Measurements from ENCODE around the gene KIF16B. TPM values are rescaled to one million over a fixed set of nuclear protein-coding genes. Genes with fewer than 3 reads are reported as not detected.

KIF16B gene
- total and polyA plus RNA-seq, 9 of the 15 experiments (the other 6 are each of a cell fraction or from before 2014, with no cell fraction given): 1.00 to 10.6 (median 8.5) TPM

DNA sequence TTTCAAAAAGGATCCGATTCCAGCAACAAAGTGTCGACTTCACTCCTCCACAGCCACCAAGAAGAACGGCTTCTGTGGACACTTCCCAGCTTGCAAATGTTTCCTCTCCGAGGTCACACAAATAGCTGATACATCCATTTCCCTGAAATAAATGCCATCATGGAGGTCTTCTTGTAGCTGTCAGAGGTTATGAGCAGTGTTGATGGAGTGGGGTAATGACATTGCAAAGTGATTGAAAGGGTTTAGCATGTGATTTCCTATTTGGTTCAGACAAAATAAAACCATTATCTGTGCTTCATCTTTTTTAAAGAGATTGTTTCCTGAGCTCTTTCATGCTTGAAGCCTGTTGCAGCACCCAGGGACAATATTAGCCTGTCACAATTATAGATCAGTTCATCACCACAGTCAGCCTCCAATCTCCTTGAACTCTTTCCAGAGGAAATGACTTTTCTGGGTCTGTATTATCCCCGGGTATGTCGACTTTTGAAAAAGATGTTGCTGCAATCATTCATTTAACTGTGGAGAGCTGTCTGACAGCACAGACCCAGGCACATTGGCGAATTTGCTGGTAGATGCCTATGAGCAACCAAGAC, 16.9 kb upstream of the KIF16B start (continued):
- TF ChIP-seq ZNF384 (IDR thresholded peaks at IDR 0.05; ENCODE audit: low read depth, low read length) (no peak), KLF16 (IDR thresholded peaks at IDR 0.05) (no peak), MAZ (CRISPR knock-in tag; conservative IDR thresholded peaks at IDR 0.05 in 1 of 2, IDR thresholded peaks at IDR 0.05 in 1 of 2) (no peak), ZNF274 (IDR thresholded peaks at IDR 0.05; ENCODE audit: borderline replicate concordance, low read depth, low read length) (no peak), RNF2 (IDR thresholded peaks at IDR 0.05) (no peak), ZBED1 (IDR thresholded peaks at IDR 0.05) (no peak), NFYB (IDR thresholded peaks at IDR 0.05; ENCODE audit: extremely low read depth, insufficient read length) (no peak), NEUROD1 (IDR thresholded peaks at IDR 0.05; ENCODE audit: borderline replicate concordance, low read depth, low read length, partially characterized antibody) (no peak)
- TF ChIP-seq, protein P1, sequence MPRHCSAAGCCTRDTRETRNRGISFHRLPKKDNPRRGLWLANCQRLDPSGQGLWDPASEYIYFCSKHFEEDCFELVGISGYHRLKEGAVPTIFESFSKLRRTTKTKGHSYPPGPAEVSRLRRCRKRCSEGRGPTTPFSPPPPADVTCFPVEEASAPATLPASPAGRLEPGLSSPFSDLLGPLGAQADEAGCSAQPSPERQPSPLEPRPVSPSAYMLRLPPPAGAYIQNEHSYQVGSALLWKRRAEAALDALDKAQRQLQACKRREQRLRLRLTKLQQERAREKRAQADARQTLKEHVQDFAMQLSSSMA (CRISPR knock-in tag; IDR thresholded peaks at IDR 0.05): no peak

DNA sequence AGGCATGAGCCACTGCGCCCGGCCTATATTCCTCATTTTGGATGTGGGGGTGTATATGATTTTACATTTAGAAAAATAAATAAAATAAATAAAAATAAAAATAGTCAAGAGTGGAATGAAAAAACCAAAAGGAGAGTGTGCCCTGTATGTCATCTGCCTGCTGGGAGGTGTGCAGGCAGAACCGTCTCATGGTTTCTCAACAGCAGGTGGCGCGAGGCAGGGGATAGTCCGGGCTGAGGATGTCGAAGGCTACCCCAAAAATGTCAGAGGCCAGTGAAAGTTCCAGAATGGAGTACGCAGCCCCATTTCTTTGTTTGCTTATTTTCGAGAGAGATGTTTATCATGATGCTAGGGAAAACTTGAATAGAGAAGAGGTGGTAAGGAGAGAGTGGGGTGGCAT, 16.4 kb upstream of the KIF16B start:
- WGBS (ENCODE audit: insufficient coverage, low coverage, missing lambda C conversion rate): 2% methylated on average over 6 of the region's 9 CpGs
- in situ Hi-C loops (cut with MboI): no loop called here
- Histone ChIP-seq H3K4me3 (no peak overlapping the region), H3K4me1 (replicated peaks in 1 of 2; ENCODE audit: control insufficient read depth in 2 of 2, insufficient read depth in 2 of 2, low read length in 2 of 2) (no peaks in the 10 kb centered on the region), H3K79me2 (ENCODE audit: control insufficient read depth, insufficient read depth, low read length) (no peaks in the 10 kb centered on the region), H3K9me3 (replicated peaks; ENCODE audit: control insufficient read depth, insufficient read depth, low read depth, low read length) (no peaks in the 10 kb centered on the region), H3K9me1 (ENCODE audit: control insufficient read depth, insufficient read depth, low read length) (no peaks in the 10 kb centered on the region), H3K9ac (ENCODE audit: insufficient read depth in 1 of 2, low read depth in 2 of 2, low read length in 2 of 2) (no peak overlapping the region), H3K27me3 (ENCODE audit: control insufficient read depth in 2 of 2, insufficient read depth in 2 of 2, low read length in 2 of 2) (peaks cover 0 to 9% of the 10 kb centered on the region in 2 experiments; a peak in 2 of 5 replicates), H2AFZ (ENCODE audit: low read depth, low read length) (no peak overlapping the region), H3K27ac (ENCODE audit: extremely low read depth, low read depth, low read length) (no peak overlapping the region), H3K36me3 (ENCODE audit: control insufficient read depth, insufficient read depth, low read length) (no peaks in the 10 kb centered on the region), H3K4me2 (ENCODE audit: insufficient read depth, low read length) (no peak overlapping the region), H4K20me1 (replicated peaks; ENCODE audit: control insufficient read depth, insufficient read depth, low read length) (no peaks in the 10 kb centered on the region)
- FAIRE-seq (no peak), ATAC-seq (no peak), DNase-seq (ENCODE audit: extremely low read depth in 1 of 4, low spot score in 3 of 4) (no peak)
- ChIA-PET POLR2A (no interaction called here), CTCF (ENCODE audit: low intra/inter-chr PET ratio) (no interaction called here)
- no TSS peak for BruUV-seq (replicated peaks)
- intact Hi-C loops (cut with micrococcal nuclease): no loop called here
- no peak for TF ChIP-seq TEAD1 (CRISPR knock-in tag; IDR thresholded peaks at IDR 0.05)
- TF ChIP-seq KDM4B (IDR thresholded peaks at IDR 0.05; ENCODE audit: borderline replicate concordance in 2 of 2, low read depth in 1 of 2): no peak
- no peak for TF ChIP-seq SMARCE1 (IDR thresholded peaks at IDR 0.05)
- no peak for TF ChIP-seq JUNB (CRISPR knock-in tag; conservative IDR thresholded peaks at IDR 0.05)
- no peak for TF ChIP-seq ZNF778 (CRISPR knock-in tag; IDR thresholded peaks at IDR 0.05)
- TF ChIP-seq NR2C2 (CRISPR knock-in tag; IDR thresholded peaks at IDR 0.05): no peak
- no peak for TF ChIP-seq NR2C2 (tag; IDR thresholded peaks at IDR 0.05)
- TF ChIP-seq ZSCAN29 (IDR thresholded peaks at IDR 0.05): no peak
- no peak for TF ChIP-seq NELFE (IDR thresholded peaks at IDR 0.05; ENCODE audit: insufficient read depth, insufficient read length)
- TF ChIP-seq, protein P2, sequence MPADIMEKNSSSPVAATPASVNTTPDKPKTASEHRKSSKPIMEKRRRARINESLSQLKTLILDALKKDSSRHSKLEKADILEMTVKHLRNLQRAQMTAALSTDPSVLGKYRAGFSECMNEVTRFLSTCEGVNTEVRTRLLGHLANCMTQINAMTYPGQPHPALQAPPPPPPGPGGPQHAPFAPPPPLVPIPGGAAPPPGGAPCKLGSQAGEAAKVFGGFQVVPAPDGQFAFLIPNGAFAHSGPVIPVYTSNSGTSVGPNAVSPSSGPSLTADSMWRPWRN (IDR thresholded peaks at IDR 0.05; ENCODE audit: low read depth): no peak
